ENCODE results near the gene SGMS1. TPM values are rescaled to one million over a fixed set of nuclear protein-coding genes. Genes with fewer than 3 reads are reported as not detected.
A peak's percentile ranks its signal among the peaks of the same experiment; 100 is the strongest.
"Not testable (repeated sequence)": the region's sequence is repeated elsewhere in the genome, so short reads cannot be mapped to it uniquely, and the experiment has no call there.

The SGMS1 gene
- total RNA-seq, 1 donor from 2014 or later = 25.0 TPM

GRCh38 chr10:50540069-50540825, 83.5 kb downstream of the SGMS1 start:
- peaks cover 16% of the 10 kb centered on the region for H3K4me1 Mint-ChIP-seq (ENCODE audit: low read depth)
- H3K9me3 Mint-ChIP-seq (ENCODE audit: low read depth) = peaks cover 6% of the 10 kb centered on the region
- no peak for TF ChIP-seq CTCF (IDR thresholded peaks at IDR 0.05; ENCODE audit: unreplicated experiment)
- peaks cover 2% of the 10 kb centered on the region for H3K36me3 Mint-ChIP-seq (ENCODE audit: insufficient read depth)
- no peak overlapping the region for H3K4me3 Mint-ChIP-seq (ENCODE audit: low read depth)
- DNase-seq (ENCODE audit: low spot score, unreplicated experiment) = no peak
- no peaks in the 10 kb centered on the region for H3K27me3 Mint-ChIP-seq
- no peak overlapping the region for H3K27ac Mint-ChIP-seq

- no peak for DNase-seq (ENCODE audit: low spot score, unreplicated experiment)
- no peaks in the 10 kb centered on the region for H3K27me3 Mint-ChIP-seq
- TF ChIP-seq CTCF (IDR thresholded peaks at IDR 0.05; ENCODE audit: unreplicated experiment) = no peak
- peaks cover 2% of the 10 kb centered on the region for H3K36me3 Mint-ChIP-seq (ENCODE audit: insufficient read depth)
- no peak overlapping the region for H3K4me3 Mint-ChIP-seq (ENCODE audit: low read depth)
- peak overlapping the region; percentile 93 for H3K27ac Mint-ChIP-seq
- peaks cover 6% of the 10 kb centered on the region for H3K9me3 Mint-ChIP-seq (ENCODE audit: low read depth)
- peaks cover 13% of the 10 kb centered on the region for H3K4me1 Mint-ChIP-seq (ENCODE audit: low read depth)
Measured at GRCh38 chr10:50538555-50539398, 85.0 kb downstream of the SGMS1 start.

GRCh38 chr10:50536617-50537240, 87.0 kb downstream of the SGMS1 start:
- no peak overlapping the region for H3K27ac Mint-ChIP-seq
- no peak for DNase-seq (ENCODE audit: low spot score, unreplicated experiment)
- H3K36me3 Mint-ChIP-seq (ENCODE audit: insufficient read depth) = peaks cover 2% of the 10 kb centered on the region
- peaks cover 6% of the 10 kb centered on the region for H3K9me3 Mint-ChIP-seq (ENCODE audit: low read depth)
- H3K4me3 Mint-ChIP-seq (ENCODE audit: low read depth) = no peak overlapping the region
- no peak for TF ChIP-seq CTCF (IDR thresholded peaks at IDR 0.05; ENCODE audit: unreplicated experiment)
- H3K4me1 Mint-ChIP-seq (ENCODE audit: low read depth) = peaks cover 13% of the 10 kb centered on the region
- no peaks in the 10 kb centered on the region for H3K27me3 Mint-ChIP-seq

GRCh38 chr10:50534748-50535376, 88.9 kb downstream of the SGMS1 start:
- peaks cover 11% of the 10 kb centered on the region for H3K4me1 Mint-ChIP-seq (ENCODE audit: low read depth)
- not testable (repeated sequence) for H3K9me3 Mint-ChIP-seq (ENCODE audit: low read depth); H3K27me3 Mint-ChIP-seq; H3K27ac Mint-ChIP-seq; H3K36me3 Mint-ChIP-seq (ENCODE audit: insufficient read depth); DNase-seq (ENCODE audit: low spot score, unreplicated experiment); H3K4me3 Mint-ChIP-seq (ENCODE audit: low read depth)

- no peak for TF ChIP-seq CTCF (IDR thresholded peaks at IDR 0.05; ENCODE audit: unreplicated experiment)
- Mint-ChIP-seq H3K36me3 (ENCODE audit: insufficient read depth) (no peaks in the 10 kb centered on the region), H3K9me3 (ENCODE audit: low read depth) (no peaks in the 10 kb centered on the region), H3K27ac (no peak overlapping the region), H3K4me3 (ENCODE audit: low read depth) (no peak overlapping the region), H3K4me1 (ENCODE audit: low read depth) (no peaks in the 10 kb centered on the region), H3K27me3 (no peaks in the 10 kb centered on the region)
- no peak for DNase-seq (ENCODE audit: low spot score, unreplicated experiment)
Measured at GRCh38 chr10:50533296-50533695, 90.5 kb downstream of the SGMS1 start.

Data from progenitor cell of endocrine pancreas (in vitro differentiated cells).